Measurements from ENCODE around the gene MAP6.
"Not testable (repeated sequence)": the region's sequence is repeated elsewhere in the genome, so short reads cannot be mapped to it uniquely, and the experiment has no call there.

The MAP6 gene

DNA sequence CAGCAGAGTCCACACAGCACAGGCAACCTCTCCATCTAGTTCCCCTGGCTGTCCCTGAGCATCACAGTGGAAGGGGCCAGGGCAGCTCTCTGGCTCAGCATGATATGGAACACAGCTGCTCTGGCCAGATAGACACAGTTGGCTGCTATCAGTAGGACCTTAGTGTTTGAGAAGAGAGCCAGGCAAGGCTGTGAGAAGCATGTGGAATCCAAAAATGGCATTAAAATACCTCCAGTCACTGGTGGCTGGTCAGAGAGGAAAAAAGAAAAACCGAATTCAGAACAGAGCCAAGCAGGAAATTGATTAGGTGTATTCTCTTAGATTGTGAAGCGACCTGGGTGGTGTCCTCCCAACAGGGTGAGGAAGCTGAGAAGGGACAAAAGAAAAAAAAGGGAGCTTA is 78.9 kb downstream of the MAP6 start:
- no peak for DNase-seq

DNA sequence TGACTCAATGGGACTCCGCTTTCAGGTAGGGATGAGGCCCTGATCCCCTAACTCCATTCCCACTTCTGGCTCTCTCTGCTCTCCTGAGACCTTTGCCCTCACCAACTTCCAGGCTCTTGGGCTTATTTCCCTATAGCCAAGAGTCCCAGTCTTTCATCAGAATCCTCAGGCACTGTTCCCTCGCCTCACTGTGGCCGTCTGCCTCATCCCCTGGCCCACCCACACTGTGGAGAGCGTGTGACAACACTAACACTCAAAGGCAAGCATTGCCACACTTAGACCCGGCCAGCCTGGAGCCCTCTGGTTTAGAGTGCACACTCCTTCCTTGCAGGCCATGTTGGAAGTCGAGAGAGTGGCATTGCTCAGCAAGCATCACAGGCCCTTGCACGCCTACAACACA is 79.8 kb downstream of the MAP6 start:
- DNase-seq, result no peak

- DNase-seq, result no peak
Measured at GRCh38 chr11:75588051-75588481, 80.8 kb downstream of the MAP6 start.

DNA sequence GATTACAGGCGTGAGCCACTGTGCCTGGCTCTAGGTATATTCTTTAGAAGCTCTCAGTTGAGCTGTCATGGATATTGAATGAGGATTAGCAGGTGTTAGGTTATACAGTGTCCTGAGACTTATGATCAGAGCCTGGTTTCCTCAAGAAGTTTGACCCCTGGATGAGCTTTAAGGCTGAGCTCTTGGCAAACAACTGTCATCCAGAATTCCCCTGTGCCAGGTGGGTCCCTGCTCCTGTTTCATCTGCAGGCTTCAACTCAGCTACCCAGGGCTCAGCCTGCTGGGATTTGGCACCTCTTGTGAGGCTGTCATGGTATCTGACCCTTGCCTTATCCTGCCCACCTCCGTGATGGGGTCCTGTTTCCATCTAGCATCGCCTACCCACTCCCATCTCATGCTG is 82.4 kb downstream of the MAP6 start:
- no peak for DNase-seq

DNA sequence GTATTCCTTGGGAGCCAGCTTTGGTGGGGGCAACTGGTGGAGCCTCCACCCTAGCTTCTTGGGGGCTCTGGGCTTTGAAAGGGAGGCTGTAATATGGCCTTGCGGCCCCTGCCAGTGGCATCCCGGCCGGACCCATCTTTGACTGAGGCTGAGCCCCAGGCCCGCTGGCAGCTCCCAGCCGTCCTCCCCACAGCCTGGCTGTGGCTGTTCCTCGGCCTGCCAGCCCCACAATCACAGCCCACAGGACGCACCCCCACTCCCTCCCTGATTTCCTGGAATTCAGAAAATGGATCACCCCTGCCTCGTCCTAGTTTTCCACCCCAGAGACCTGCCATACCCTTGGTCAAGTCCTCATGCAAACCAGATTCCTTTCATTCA is 83.6 kb downstream of the MAP6 start:
- DNase-seq, result no peak

GRCh38 chr11:75584659-75585292 is 84.1 kb downstream of the MAP6 start:
- not testable (repeated sequence) for DNase-seq

DNA sequence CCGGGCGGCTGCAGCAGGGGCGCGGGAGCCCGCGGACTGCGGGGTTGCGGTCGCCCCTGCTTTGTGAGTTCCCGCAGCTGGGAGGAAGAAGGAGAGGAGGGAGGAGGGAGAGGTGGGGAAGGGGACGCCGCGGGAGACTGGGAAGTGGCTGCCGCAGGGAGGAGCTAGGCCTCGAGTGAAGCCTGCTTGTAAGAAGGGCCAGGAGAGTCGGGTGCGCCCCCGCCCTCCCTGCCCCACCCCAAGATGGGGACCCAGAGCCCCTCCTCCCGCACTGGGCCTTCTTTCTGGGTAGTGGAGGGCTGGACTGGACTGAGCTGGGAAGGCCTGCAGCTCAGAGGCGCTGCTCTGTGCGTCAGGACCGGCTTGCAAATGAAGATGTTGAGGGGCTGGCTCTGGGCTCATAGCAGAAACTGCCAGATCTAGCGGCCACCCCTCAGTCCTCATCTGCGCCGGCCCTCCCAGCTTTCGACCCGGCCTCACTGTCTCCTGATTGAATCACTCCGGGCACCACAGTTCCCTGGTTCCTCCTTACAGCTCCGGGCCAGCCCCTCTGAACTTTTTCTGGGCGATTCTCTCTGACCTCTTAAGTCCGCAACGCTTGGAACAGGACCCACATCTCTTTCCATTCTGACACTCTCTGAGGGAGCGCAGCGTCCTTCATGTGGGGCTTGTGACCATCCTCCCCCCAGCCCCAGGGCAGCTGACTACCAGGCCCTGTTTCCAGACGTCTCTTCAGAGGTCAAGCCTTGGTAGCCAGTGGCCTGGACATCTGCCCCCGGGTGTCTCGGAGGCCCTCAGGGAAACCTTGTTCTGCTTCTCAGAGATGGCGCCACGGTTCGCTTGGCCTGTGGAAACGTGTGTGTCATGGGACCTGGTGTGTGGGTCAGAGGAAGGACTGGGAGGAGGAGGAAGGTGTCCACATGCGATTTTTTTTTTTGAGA is 84.8 kb downstream of the MAP6 start:
- DNase-seq, result peak; percentile 92

DNA sequence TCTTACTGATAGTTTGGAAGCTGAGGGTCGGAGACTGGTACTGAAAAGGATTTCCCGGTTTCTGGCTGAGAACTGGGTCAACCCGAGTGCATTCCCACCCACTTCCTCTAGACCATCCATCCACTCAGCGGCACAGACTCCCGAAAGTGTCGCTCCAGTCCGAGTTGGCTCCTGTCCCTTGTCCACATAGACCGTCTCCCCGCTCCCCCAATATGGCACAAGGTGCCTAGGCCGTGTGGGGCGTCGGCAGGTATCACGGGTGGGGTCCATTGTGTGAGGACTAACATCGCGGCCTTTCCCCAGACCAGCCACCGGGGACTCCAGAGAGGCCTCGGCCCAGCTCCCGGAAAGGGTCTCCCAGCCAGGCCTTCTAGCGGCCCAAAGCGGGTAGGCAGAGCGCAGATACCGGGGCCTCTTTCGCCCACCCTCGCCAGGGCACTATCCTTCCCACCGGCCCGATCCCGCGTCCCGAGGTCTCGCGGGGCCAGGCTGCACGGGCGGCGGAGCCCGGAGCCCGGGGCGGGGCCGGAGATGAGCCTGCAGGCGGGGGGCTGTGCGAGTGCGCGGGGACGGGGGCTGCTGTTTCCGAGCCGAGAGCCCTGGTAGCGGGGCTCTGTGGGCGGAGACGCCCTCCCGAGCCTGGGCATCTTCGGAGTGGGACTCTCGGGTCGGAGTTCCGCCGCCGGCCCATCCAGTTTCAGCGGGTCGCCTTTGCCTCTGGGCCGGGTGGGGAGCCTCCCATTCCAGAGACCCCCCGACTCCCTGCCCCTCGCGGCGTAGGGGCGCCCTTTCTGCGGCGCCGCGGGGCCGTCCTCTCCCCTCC is 85.7 kb downstream of the MAP6 start:
- DNase-seq, result peak; percentile 94

DNA sequence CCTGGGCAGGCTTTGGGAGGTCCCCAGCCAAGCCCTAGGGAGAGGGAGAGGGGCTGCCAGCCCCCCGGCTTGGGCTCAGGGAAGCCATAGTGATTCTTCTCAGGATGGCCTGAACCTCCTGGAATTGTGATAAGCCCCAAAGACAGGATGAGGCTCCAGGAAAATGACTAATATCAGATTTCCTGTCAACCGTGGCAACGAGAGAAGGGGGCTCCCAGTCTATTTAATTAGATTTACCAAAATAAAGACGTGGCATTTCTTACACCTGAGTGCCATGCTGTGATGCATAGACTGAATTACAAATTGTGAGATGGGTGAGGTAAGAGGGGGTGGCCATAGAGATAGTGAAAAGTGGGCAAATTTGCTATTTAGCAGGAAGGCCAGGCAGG is 86.3 kb downstream of the MAP6 start:
- no peak for DNase-seq

GRCh38 chr11:75579841-75580240 is 89.0 kb downstream of the MAP6 start:
- DNase-seq, result no peak

DNA sequence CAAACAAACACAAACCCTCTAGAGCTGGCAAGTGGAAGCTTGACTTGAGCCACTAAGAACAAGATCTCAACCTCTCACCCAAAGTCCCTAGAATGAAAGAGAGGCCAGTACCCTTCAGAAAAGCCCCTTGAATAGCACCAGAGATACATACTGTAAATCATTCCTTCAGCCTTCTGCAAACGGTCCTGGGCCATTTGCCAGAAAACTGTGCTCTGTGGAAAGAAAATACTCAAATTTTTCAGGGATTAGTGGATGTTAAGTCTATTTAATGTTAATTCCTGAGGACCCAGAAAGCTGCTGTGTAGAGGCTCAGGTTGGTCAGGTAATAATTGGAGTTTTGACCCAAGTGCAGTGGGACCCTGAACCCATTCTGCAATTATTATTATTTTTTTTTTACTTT is 89.9 kb downstream of the MAP6 start:
- no peak for DNase-seq

DNA sequence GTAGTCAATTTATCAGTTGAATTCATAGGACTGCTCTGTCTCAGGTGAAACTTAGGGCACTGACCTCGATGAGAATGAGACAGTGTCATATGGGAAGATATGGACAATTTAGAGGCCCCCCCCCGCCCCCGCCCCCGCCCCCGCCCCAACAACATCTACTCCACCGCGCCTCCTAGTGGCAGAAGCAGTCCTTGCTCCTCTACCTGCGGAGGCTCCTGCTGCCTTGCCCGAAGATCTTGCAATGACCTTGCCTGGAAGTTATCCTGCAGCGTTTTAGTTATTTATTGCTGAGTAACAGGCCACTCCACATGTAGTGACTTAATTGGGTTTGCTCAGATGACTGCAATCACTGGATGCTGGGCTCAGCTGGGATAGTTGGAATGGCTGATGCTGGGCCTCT is 91.6 kb downstream of the MAP6 start:
- DNase-seq, result peak; percentile 59

- peak; percentile 45 for DNase-seq
Measured at GRCh38 chr11:75576499-75576918, 92.3 kb downstream of the MAP6 start.

- no peak for DNase-seq
Measured at GRCh38 chr11:75576017-75576416, 92.8 kb downstream of the MAP6 start.

DNA sequence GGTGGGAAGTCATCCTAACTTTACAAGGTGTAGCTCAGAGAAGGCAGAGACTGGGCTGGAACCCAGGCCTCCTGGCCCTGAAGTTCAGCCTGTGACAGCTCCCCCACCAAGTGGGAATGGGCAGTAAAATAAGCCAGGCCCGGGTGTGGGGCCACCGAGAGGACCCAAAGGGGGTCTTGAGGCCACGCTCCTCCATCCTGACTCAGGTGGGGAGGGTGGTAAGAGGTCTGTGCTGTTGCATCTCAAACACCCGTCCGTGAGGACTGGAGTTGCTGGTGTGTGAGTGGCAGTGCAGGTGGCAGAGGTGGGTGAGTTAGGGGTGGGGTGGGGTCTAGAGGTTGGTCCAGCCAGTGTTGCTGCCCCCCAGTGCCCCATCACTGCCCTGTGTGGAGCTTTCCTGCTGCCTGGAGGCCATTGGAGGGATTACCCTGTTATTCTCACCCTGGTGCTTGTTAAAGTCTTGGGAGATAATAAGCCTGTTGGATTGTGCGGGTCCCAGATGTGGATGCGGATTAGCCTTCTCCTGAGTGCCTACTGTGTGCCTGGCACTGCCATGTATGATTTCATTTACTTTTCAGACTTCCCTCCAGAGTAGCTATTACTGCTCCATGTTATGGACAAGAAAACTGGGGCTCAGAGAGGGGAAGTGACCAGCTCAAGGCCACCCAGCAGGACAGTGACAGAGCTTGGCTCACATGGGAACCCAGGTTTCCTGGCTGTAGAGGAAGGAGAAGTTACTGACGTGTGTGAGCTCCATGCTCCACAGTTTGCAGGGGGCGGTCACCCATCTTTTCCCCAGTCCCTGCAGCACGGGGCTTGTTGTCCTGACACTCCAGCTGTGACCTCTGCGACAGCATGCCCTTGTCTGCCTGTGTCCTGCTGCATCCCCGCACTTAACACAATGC is 93.9 kb downstream of the MAP6 start:
- no peak for DNase-seq

DNA sequence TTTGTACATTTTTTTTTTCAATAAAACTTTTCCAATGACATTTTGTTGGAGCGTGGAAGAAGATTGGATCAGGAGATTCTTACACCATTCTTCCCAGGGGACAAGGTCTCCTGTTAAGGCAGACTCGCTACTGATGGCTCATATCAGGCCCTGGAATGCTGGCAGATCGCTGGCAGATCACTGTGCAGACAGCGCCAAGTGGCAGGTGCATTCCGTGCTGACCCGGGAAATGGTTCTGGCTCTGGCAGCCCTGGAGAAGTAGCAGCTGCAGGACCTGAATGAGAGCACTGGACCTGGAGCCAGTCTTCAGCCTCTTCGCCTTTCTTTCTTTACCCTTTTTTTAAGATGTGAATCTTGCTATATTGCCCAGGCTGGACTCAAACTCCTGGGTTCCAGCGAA is 96.1 kb downstream of the MAP6 start:
- DNase-seq, result no peak

GRCh38 chr11:75571625-75572024 is 97.2 kb downstream of the MAP6 start:
- no peak for DNase-seq

DNA sequence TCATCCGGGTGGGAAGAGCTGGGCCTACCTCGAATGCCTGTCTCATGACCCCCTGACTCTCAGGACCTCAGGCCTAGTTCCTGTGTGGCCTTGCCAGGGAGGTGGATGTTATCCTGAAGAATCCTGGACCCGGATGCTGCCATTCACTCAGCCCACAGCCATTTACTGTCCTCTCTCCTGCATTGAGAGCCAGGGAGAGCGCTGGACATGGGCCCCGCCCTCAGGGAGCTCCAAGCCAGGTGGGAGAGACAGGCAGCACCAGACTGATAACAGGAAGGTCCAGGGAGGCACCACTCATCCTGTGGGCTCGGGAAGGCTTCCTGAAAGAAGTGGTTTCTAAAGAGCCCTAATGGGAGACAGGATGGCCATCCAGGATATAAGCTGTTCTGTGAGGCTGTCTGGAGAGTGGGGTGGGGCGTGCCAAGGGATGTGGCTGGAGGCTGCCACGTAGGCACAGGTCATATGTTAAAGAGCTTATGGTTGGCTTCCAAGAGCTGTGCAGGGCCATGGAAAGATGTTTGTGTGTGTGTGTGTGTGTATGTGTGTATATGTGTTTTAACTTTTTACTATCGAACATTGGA is 98.2 kb downstream of the MAP6 start:
- no peak for DNase-seq

DNA sequence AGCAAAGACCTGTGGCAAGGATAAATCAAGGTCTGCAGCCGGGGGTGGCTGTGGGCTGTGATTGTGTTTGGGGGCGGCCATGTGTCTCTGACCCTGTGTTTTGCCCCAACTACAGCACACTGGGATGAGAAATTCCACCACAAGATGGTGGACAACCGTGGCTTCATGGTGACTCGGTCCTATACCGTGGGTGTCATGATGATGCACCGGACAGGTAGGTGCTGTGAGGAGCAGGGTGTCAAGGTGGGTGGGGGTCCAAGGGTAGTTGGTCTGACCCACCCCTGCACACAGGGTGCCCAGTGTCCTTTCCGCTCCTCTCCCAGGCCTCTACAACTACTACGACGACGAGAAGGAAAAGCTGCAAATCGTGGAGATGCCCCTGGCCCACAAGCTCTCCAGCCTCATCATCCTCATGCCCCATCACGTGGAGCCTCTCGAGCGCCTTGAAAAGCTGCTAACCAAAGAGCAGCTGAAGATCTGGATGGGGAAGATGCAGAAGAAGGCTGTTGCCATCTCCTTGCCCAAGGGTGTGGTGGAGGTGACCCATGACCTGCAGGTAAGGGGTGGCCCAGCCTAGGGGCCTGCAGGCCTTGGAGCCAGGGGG is 100.1 kb downstream of the MAP6 start:
- no peak for DNase-seq

DNA sequence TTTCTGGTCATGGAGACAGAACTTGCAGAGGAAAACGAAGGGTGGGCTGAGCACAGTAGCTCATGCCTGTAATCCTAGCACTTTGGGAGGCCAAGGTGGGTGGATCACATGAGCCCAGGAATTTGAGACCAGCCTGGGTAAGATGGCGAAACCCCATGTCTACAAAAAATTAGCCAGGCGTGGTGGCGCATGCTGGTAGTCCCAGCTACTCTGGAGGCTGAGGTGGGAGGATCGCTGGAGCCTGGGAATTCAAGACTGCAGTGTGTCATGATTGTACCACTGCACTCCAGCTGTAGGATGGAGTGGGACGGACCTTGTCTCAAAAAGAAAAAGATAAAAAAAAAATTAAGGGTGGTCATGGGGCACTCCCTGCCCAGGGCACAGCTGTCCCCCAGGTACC is 100.9 kb downstream of the MAP6 start:
- no peak for DNase-seq

GRCh38 chr11:75566763-75567279 is 102.0 kb downstream of the MAP6 start:
- DNase-seq, result no peak
